Natural killer cell (primary cell): Measurements from ENCODE around the gene CDKAL1. TPM values are rescaled to one million over a fixed set of nuclear protein-coding genes. Genes with fewer than 3 reads are reported as not detected.

Experiments used
- ATAC-seq, 3 donors: fragments of 150-1000 bp in 2 of 3; fragments of 200-7000 bp in 1 of 3; cut with Tn5 transposase; 1 replicate in 1 of 3; 2 replicates in 2 of 3; pipeline ENCODE4 v1.10.0; 2021; ENCODE audit warnings: mild to moderate bottlenecking in 2 of 3, moderate library complexity in 2 of 3
- DNase-seq, 2 donors: peaks; one replicate each; pipeline versions ENCODE4 v3.0.0 to v3.0.0-alpha.2; 2013 to 2021; ENCODE audit warnings: mixed read lengths in 1 of 2
- H3K27ac ChIP-seq: one replicate; pipeline ENCODE4 v1.5.1; 2013; ENCODE audit warnings: mild to moderate bottlenecking, low read length
- H3K27me3 ChIP-seq: one replicate; pipeline ENCODE4 v1.6.1; 2013; ENCODE audit warnings: low read length; ENCODE audit not compliant: control insufficient read depth, insufficient read depth
- H3K36me3 ChIP-seq: one replicate; pipeline ENCODE4 v1.6.1; 2013; ENCODE audit warnings: low read length; ENCODE audit not compliant: control insufficient read depth, insufficient read depth
- H3K4me1 ChIP-seq: one replicate; pipeline ENCODE4 v1.6.1; 2013; ENCODE audit warnings: low read length; ENCODE audit not compliant: control insufficient read depth, insufficient read depth
- H3K4me3 ChIP-seq: one replicate; pipeline ENCODE4 v1.5.1; 2013; ENCODE audit warnings: low read length
- H3K9me3 ChIP-seq: one replicate; pipeline ENCODE4 v1.6.1; 2013; ENCODE audit warnings: low read length; ENCODE audit not compliant: control insufficient read depth, insufficient read depth
- H3K27ac Mint-ChIP-seq, 2 donors: one replicate each; pipeline ENCODE4 v1.8.0; 2022; ENCODE audit warnings: mild to moderate bottlenecking in 2 of 2, mixed read lengths in 2 of 2, moderate library complexity in 1 of 2
- H3K27me3 Mint-ChIP-seq, 2 donors: one replicate each; pipeline ENCODE4 v1.8.0; 2022; ENCODE audit warnings: low read depth in 2 of 2, mixed read lengths in 2 of 2
- H3K36me3 Mint-ChIP-seq: one replicate; pipeline ENCODE4 v1.8.0; 2022; ENCODE audit warnings: mixed read lengths
- H3K4me1 Mint-ChIP-seq, 2 donors: one replicate each; pipeline ENCODE4 v1.8.0; 2022; ENCODE audit warnings: mixed read lengths in 2 of 2
- H3K4me3 Mint-ChIP-seq: one replicate; pipeline ENCODE4 v1.8.0; 2022; ENCODE audit warnings: mild to moderate bottlenecking, moderate library complexity, mixed read lengths
- H3K9me3 Mint-ChIP-seq, 2 donors: one replicate each; pipeline ENCODE4 v1.8.0; 2022; ENCODE audit warnings: mixed read lengths in 2 of 2
- CTCF ChIP-seq: fragments of 200-600 bp; IDR thresholded peaks from one replicate; pipeline ENCODE4 v1.8.0; 2022; ENCODE audit warnings: antibody characterized with exemption
- WGBS: methylation state at CpG from one replicate; pipeline ENCODE4 v1.1.7; 2013; ENCODE audit warnings: missing lambda C conversion rate; ENCODE audit not compliant: insufficient coverage; 5-methylcytosine and 5-hydroxymethylcytosine counted together
- intact Hi-C: fragments of 100-400 bp; cut with micrococcal nuclease; formaldehyde crosslinking; loops from one replicate; pipeline ENCODE4 v1.14.2; 2022
- total RNA-seq, 4 donors: library from RNA; stranded (reverse); fragments of 120-200 nt in 1 of 4; gene quantifications; one replicate each; pipeline versions ENCODE4 v1.2.3 to v1.2.4, GENCODE V29; 2013 to 2022

Gene CDKAL1
- total RNA-seq, 3 donors from 2014 or later (not counting 1 experiment from before 2014, with no cell fraction given) = 26.0 to 32.8 (median 28.9) TPM

- DNase-seq (no peak), ATAC-seq (no peak)
- H3K27ac Mint-ChIP-seq = no peak overlapping the region
- peaks cover 0 to 6% of the 10 kb centered on the region in 2 donors for H3K4me1 Mint-ChIP-seq
- intact Hi-C loops = no loop called here
- 95% methylated on average over 2 of the region's 2 CpGs for WGBS
- H3K9me3 Mint-ChIP-seq = no peaks in the 10 kb centered on the region
- H3K36me3 ChIP-seq = peaks cover 14% of the 10 kb centered on the region
- H3K27me3 Mint-ChIP-seq = no peaks in the 10 kb centered on the region
- H3K27ac ChIP-seq = no peak overlapping the region
- H3K4me3 ChIP-seq = no peak overlapping the region
- TF ChIP-seq CTCF = no peak
- H3K4me3 Mint-ChIP-seq = no peak overlapping the region
- no peaks in the 10 kb centered on the region for H3K4me1 ChIP-seq
- H3K9me3 ChIP-seq = no peaks in the 10 kb centered on the region
- peaks cover 8% of the 10 kb centered on the region for H3K36me3 Mint-ChIP-seq
- H3K27me3 ChIP-seq = no peaks in the 10 kb centered on the region
Observed at GRCh38 chr6:21228411-21228810, 694.2 kb downstream of the CDKAL1 start.

GRCh38 chr6:21228876-21229460 lies 694.7 kb downstream of the CDKAL1 start:
- intact Hi-C loops = no loop called here
- 96% methylated on average over 6 of the region's 6 CpGs for WGBS

GRCh38 chr6:21230536-21230935 lies 696.3 kb downstream of the CDKAL1 start:
- DNase-seq (no peak), ATAC-seq (no peak)
- Mint-ChIP-seq H3K27ac (no peak overlapping the region), H3K4me1 (peaks cover 0 to 6% of the 10 kb centered on the region in 2 donors), H3K9me3 (peaks cover 0 to 2% of the 10 kb centered on the region in 2 donors), H3K4me3 (no peak overlapping the region), H3K27me3 (no peaks in the 10 kb centered on the region), H3K36me3 (peaks cover 16% of the 10 kb centered on the region)
- Histone ChIP-seq H3K4me1 (no peaks in the 10 kb centered on the region), H3K27ac (no peak overlapping the region), H3K9me3 (peaks cover 3% of the 10 kb centered on the region), H3K27me3 (no peaks in the 10 kb centered on the region), H3K36me3 (peaks cover 17% of the 10 kb centered on the region), H3K4me3 (no peak overlapping the region)
- intact Hi-C loops = no loop called here
- 100% methylated on average over 5 of the region's 5 CpGs for WGBS
- TF ChIP-seq CTCF = no peak

More at GRCh38 chr6:21228876-21229460, 694.7 kb downstream of the CDKAL1 start:
- H3K4me1 Mint-ChIP-seq = peaks cover 0 to 6% of the 10 kb centered on the region in 2 donors
- H3K36me3 Mint-ChIP-seq = peaks cover 9% of the 10 kb centered on the region
- Histone ChIP-seq H3K4me1 (no peaks in the 10 kb centered on the region), H3K36me3 (peaks cover 15% of the 10 kb centered on the region), H3K27me3 (no peaks in the 10 kb centered on the region), H3K9me3 (peaks cover 3% of the 10 kb centered on the region), H3K27ac (no peak overlapping the region), H3K4me3 (no peak overlapping the region)
- no peak overlapping the region for H3K27ac Mint-ChIP-seq
- TF ChIP-seq CTCF = no peak
- no peaks in the 10 kb centered on the region for H3K9me3 Mint-ChIP-seq
- no peak overlapping the region for H3K4me3 Mint-ChIP-seq
- H3K27me3 Mint-ChIP-seq = no peaks in the 10 kb centered on the region
- no peak for ATAC-seq
- DNase-seq = no peak

GRCh38 chr6:21235162-21235561 lies 700.9 kb downstream of the CDKAL1 start:
- H3K27ac ChIP-seq = no peak overlapping the region
- Mint-ChIP-seq H3K4me1 (no peaks in the 10 kb centered on the region), H3K27me3 (no peaks in the 10 kb centered on the region), H3K9me3 (peaks cover 0 to 7% of the 10 kb centered on the region in 2 donors), H3K36me3 (peaks cover 16% of the 10 kb centered on the region), H3K27ac (no peak overlapping the region), H3K4me3 (no peak overlapping the region)
- TF ChIP-seq CTCF = no peak
- H3K27me3 ChIP-seq = no peaks in the 10 kb centered on the region
- H3K4me1 ChIP-seq = no peaks in the 10 kb centered on the region
- DNase-seq (no peak), ATAC-seq (no peak)
- no peak overlapping the region for H3K4me3 ChIP-seq
- intact Hi-C loops = no loop called here
- H3K36me3 ChIP-seq = peaks cover 17% of the 10 kb centered on the region
- peaks cover 3% of the 10 kb centered on the region for H3K9me3 ChIP-seq
